ENCODE results near the gene TRABD.
A peak's percentile ranks its signal among the peaks of the same experiment; 100 is the strongest.

The TRABD gene

GRCh38 chr22:50186761-50187523 is 1.2 kb downstream of the TRABD start:
- DNase-seq (ENCODE audit: low read depth in 2 of 2): no peak

GRCh38 chr22:50188356-50188755 is 2.6 kb downstream of the TRABD start:
- DNase-seq (ENCODE audit: low read depth in 2 of 2): no peak

GRCh38 chr22:50189184-50189848 is 3.6 kb downstream of the TRABD start:
- DNase-seq (ENCODE audit: low read depth in 2 of 2): no peak

- DNase-seq (ENCODE audit: low read depth in 2 of 2): no peak
Measured at GRCh38 chr22:50189849-50190181, 4.1 kb downstream of the TRABD start.

- DNase-seq (ENCODE audit: low read depth in 2 of 2): peak; percentile 58 to 67
Measured at GRCh38 chr22:50190182-50190940, 4.6 kb downstream of the TRABD start.

GRCh38 chr22:50190941-50191741 is 5.4 kb downstream of the TRABD start:
- peak; percentile 59 to 71 for DNase-seq (ENCODE audit: low read depth in 2 of 2)

GRCh38 chr22:50192436-50193204 is 6.9 kb downstream of the TRABD start:
- DNase-seq (ENCODE audit: low read depth in 2 of 2): no peak

- DNase-seq (ENCODE audit: low read depth in 2 of 2): no peak
Measured at GRCh38 chr22:50193621-50194020, 7.9 kb downstream of the TRABD start.

GRCh38 chr22:50194037-50194805 is 8.5 kb downstream of the TRABD start:
- no peak for DNase-seq (ENCODE audit: low read depth in 2 of 2)

- no peak for DNase-seq (ENCODE audit: low read depth in 2 of 2)
Measured at GRCh38 chr22:50196256-50196655, 10.5 kb downstream of the TRABD start.

GRCh38 chr22:50197000-50197800 is 11.5 kb downstream of the TRABD start:
- no peak for DNase-seq (ENCODE audit: low read depth in 2 of 2)

- DNase-seq (ENCODE audit: low read depth in 2 of 2): no peak
Measured at GRCh38 chr22:50197856-50198623, 12.3 kb downstream of the TRABD start.

GRCh38 chr22:50198624-50199017 is 12.9 kb downstream of the TRABD start:
- DNase-seq (ENCODE audit: low read depth in 2 of 2): no peak

- no peak for DNase-seq (ENCODE audit: low read depth in 2 of 2)
Measured at GRCh38 chr22:50199251-50199721, 13.6 kb downstream of the TRABD start.

GRCh38 chr22:50199829-50200460 is 14.2 kb downstream of the TRABD start:
- no peak for DNase-seq (ENCODE audit: low read depth in 2 of 2)

GRCh38 chr22:50200461-50201190 is 14.9 kb downstream of the TRABD start, which contains the start of gene SELENOO:
Gene SELENOO (plus strand): TSS chr22:50201011. CDS start chr22:50201037, 26 bp downstream.
- peak; percentile 83 to 86 for DNase-seq (ENCODE audit: low read depth in 2 of 2)

Measured in stimulated activated CD4-positive, alpha-beta T cell treated with anti-CD3 and anti-CD28 coated beads, Interleukin-15, amount 100 ng/mL, for 48 hours (primary cell).